Suprapubic skin (tissue), 4 donors: ENCODE measurements around the gene PPP1R13B. TPM values are rescaled to one million over a fixed set of nuclear protein-coding genes. Genes with fewer than 3 reads are reported as not detected.

Source experiments
- DNase-seq, 2 donors: peaks; one replicate each; pipeline ENCODE4 v3.0.0-alpha.2; 2019; ENCODE audit warnings: low spot score in 2 of 2
- H3K27ac ChIP-seq: fragments of 200-600 bp; sonication (generic); one replicate; pipeline ENCODE4 v1.5.1; 2019
- H3K27me3 ChIP-seq: fragments of 200-600 bp; sonication (generic); one replicate; pipeline ENCODE4 v1.5.1; 2019
- H3K36me3 ChIP-seq: fragments of 200-600 bp; sonication (generic); one replicate; pipeline ENCODE4 v1.5.1; 2019
- H3K4me1 ChIP-seq: fragments of 200-600 bp; sonication (generic); one replicate; pipeline ENCODE4 v1.5.1; 2019
- H3K4me3 ChIP-seq: fragments of 200-600 bp; sonication (generic); one replicate; pipeline ENCODE4 v1.5.1; 2019; ENCODE audit warnings: mild to moderate bottlenecking
- H3K9me3 ChIP-seq: fragments of 200-600 bp; sonication (generic); one replicate; pipeline ENCODE4 v1.5.1; 2019
- EP300 ChIP-seq: sonication (generic); formaldehyde crosslinking; IDR thresholded peaks from one replicate; pipeline ENCODE4 v1.6.1; 2017; ENCODE audit warnings: antibody characterized with exemption
- POLR2A ChIP-seq, 2 donors: fragments of 450-650 bp; IDR thresholded peaks; one replicate each; pipeline ENCODE4 v1.6.1; 2017; ENCODE audit warnings: antibody characterized with exemption in 2 of 2, mild to moderate bottlenecking in 2 of 2, moderate library complexity in 2 of 2
- POLR2AphosphoS5 ChIP-seq, 3 donors: sonication (generic); formaldehyde crosslinking; IDR thresholded peaks; one replicate each; pipeline ENCODE4 v1.6.1; 2017; ENCODE audit warnings: antibody characterized with exemption in 3 of 3
- WGBS: methylation state at CpG from one replicate; pipeline ENCODE4 v1.1.5; 2018; 5-methylcytosine and 5-hydroxymethylcytosine counted together
- total RNA-seq, 4 donors: library from RNA; depleted of rRNA; stranded (reverse); fragments of >200 nt; gene quantifications; one replicate each; pipeline ENCODE4 v1.1.0, GENCODE V29; 2016
- TF ChIP-seq, protein P1 (sequence below), 2 donors: fragments of 200-600 bp in 1 of 2; fragments of 450-650 bp in 1 of 2; sonication (generic) in 1 of 2; IDR thresholded peaks; one replicate each; pipeline ENCODE4 v1.5.1; 2016 to 2019; ENCODE audit warnings: antibody characterized with exemption in 2 of 2, mild to moderate bottlenecking in 1 of 2, moderate library complexity in 1 of 2

The PPP1R13B gene
- total RNA-seq, 4 donors from 2014 or later: 21.7 to 51.6 (median 36.4) TPM

DNA sequence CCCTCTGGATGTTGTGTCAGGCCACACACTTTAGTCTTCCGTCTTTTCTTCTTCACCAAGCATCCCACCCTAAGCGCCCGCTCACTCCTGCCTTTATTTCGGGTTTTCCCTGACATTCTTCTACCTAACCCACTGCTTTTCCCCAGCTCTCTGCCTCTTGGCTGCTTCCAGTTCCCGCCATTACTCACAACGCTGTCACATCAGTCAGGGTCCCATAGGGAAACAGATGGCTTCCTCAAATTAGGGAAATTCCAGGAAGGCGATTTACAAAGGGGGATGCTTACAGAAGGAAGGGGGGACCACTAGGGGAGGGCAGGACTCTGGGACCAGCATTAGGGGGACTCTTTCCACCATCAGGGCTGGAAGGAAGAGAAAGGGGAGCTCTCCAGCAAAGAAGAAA is 9.2 kb upstream of the PPP1R13B start:
- 81% methylated on average over 7 of the region's 7 CpGs for WGBS
- H3K4me3 ChIP-seq: no peak overlapping the region
- no peak for DNase-seq
- H3K9me3 ChIP-seq: no peaks in the 10 kb centered on the region
- H3K27ac ChIP-seq: no peak overlapping the region
- H3K4me1 ChIP-seq: peaks cover 30% of the 10 kb centered on the region
- TF ChIP-seq, protein P1, sequence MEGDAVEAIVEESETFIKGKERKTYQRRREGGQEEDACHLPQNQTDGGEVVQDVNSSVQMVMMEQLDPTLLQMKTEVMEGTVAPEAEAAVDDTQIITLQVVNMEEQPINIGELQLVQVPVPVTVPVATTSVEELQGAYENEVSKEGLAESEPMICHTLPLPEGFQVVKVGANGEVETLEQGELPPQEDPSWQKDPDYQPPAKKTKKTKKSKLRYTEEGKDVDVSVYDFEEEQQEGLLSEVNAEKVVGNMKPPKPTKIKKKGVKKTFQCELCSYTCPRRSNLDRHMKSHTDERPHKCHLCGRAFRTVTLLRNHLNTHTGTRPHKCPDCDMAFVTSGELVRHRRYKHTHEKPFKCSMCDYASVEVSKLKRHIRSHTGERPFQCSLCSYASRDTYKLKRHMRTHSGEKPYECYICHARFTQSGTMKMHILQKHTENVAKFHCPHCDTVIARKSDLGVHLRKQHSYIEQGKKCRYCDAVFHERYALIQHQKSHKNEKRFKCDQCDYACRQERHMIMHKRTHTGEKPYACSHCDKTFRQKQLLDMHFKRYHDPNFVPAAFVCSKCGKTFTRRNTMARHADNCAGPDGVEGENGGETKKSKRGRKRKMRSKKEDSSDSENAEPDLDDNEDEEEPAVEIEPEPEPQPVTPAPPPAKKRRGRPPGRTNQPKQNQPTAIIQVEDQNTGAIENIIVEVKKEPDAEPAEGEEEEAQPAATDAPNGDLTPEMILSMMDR (IDR thresholded peaks at IDR 0.05): no peak
- no peak for TF ChIP-seq EP300
- no peak for TF ChIP-seq POLR2AphosphoS5 (IDR thresholded peaks at IDR 0.05)
- TF ChIP-seq POLR2A (IDR thresholded peaks at IDR 0.05): no peak
- H3K27me3 ChIP-seq: peaks cover 5% of the 10 kb centered on the region
- no peaks in the 10 kb centered on the region for H3K36me3 ChIP-seq

DNA sequence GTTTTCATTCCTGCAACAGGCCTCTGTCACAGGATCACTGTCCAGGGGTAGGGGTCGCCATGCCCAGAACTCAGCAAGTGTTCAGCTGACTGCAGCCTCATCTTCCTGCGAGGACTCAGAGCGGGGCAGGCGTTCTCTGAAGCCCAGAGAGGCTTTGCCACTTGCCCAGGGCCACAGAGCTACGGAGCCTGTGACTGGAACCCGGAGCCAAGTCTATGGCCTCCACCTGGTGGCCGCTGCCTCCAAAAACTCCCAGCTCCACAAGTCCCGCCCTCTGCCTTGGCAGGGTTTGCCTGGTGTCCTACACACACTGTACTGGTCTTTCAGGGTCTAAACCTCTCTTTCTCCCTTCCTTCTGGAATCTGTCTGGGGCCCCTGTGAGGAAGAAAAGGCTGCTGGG is 8.7 kb upstream of the PPP1R13B start:
- whole genome bisulfite sequencing: 100% methylated on average over 1 of the region's 8 CpGs
- Histone ChIP-seq H3K4me3 (no peak overlapping the region), H3K27me3 (peaks cover 5% of the 10 kb centered on the region), H3K36me3 (no peaks in the 10 kb centered on the region), H3K4me1 (peaks cover 30% of the 10 kb centered on the region), H3K9me3 (no peaks in the 10 kb centered on the region), H3K27ac (peak overlapping the region; percentile 55)
- TF ChIP-seq POLR2AphosphoS5 (IDR thresholded peaks at IDR 0.05): no peak
- TF ChIP-seq POLR2A (IDR thresholded peaks at IDR 0.05): no peak
- TF ChIP-seq EP300: no peak
- TF ChIP-seq, protein P1 (IDR thresholded peaks at IDR 0.05): no peak
- DNase-seq: no peak

DNA sequence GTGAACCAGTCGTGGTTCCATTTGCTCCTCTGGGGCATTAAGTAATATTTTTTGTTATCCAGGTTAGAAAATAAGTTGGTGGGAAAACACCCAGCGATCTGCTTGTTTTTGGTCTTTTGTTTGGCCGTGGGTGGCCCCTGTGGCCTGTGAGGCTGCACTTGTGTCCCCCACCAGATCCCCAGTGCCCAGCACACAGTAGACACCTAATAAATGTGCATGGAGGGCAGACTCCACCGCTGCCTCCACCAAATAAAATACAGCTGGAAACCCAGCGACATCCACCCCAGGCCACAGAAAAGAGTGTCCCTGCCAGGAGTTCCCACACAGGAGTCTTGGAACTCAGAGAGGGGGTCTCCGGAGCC is 8.3 kb upstream of the PPP1R13B start:
- no peaks in the 10 kb centered on the region for H3K36me3 ChIP-seq
- no peak overlapping the region for H3K4me3 ChIP-seq
- 72% methylated on average over 5 of the region's 6 CpGs for WGBS
- peak overlapping the region; percentile 55 for H3K27ac ChIP-seq
- TF ChIP-seq POLR2AphosphoS5 (IDR thresholded peaks at IDR 0.05): no peak
- no peak for TF ChIP-seq POLR2A (IDR thresholded peaks at IDR 0.05)
- TF ChIP-seq EP300: no peak
- TF ChIP-seq, protein P1 (IDR thresholded peaks at IDR 0.05): no peak
- no peak for DNase-seq
- peaks cover 5% of the 10 kb centered on the region for H3K27me3 ChIP-seq
- H3K9me3 ChIP-seq: no peaks in the 10 kb centered on the region
- H3K4me1 ChIP-seq: peaks cover 30% of the 10 kb centered on the region

DNA sequence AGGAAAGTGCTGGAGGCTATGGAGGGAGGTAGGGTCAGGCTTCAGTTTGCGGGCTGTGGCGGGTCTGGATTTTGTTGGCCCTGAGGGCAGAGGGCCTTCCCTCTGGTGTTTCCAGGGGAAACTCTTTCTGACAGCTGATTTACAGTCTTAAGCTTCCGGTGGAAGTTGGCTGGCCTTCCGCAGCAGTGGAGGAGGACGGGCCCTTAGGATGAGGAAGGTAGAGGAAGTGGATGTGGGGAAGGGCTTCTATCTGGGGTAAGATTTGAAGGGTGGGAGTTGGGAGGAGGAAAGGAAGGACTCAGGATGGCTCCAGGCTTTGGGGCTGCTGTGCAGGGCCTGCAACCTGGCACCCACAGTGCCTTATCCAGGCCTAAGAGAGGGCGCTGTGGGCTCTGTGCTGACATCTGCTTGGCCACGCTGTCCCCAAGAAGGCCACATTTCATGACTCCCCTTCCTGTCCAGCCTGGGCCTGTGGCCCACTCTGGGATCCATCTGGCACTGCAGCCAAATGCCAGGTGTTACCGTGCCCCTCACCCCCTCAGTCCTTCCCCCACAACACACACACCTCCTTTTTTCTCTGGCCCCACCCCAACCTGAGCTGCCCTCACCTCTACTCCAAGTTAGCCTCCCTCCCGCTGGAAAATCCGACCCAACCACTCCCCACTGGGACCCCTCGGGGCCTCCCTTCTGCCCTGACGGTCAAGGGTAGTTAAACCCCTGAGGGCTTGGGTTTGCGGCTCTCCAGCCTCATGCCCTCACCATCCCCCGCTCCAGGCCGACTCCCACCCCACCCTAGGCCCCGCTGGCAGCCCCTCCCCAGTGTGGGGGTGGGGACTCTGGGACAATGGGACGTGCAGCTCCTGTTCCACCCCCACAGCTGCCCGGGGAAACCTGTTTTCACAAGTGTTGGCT is 7.7 kb upstream of the PPP1R13B start:
- H3K9me3 ChIP-seq: no peaks in the 10 kb centered on the region
- peak; percentile 69 to 82 for DNase-seq
- TF ChIP-seq, protein P1 (IDR thresholded peaks at IDR 0.05): no peak
- WGBS: 35% methylated on average over 18 of the region's 18 CpGs
- peak overlapping the region; percentile 55 for H3K27ac ChIP-seq
- no peaks in the 10 kb centered on the region for H3K36me3 ChIP-seq
- H3K4me1 ChIP-seq: peaks cover 30% of the 10 kb centered on the region
- no peak overlapping the region for H3K4me3 ChIP-seq
- H3K27me3 ChIP-seq: peaks cover 5% of the 10 kb centered on the region

DNA sequence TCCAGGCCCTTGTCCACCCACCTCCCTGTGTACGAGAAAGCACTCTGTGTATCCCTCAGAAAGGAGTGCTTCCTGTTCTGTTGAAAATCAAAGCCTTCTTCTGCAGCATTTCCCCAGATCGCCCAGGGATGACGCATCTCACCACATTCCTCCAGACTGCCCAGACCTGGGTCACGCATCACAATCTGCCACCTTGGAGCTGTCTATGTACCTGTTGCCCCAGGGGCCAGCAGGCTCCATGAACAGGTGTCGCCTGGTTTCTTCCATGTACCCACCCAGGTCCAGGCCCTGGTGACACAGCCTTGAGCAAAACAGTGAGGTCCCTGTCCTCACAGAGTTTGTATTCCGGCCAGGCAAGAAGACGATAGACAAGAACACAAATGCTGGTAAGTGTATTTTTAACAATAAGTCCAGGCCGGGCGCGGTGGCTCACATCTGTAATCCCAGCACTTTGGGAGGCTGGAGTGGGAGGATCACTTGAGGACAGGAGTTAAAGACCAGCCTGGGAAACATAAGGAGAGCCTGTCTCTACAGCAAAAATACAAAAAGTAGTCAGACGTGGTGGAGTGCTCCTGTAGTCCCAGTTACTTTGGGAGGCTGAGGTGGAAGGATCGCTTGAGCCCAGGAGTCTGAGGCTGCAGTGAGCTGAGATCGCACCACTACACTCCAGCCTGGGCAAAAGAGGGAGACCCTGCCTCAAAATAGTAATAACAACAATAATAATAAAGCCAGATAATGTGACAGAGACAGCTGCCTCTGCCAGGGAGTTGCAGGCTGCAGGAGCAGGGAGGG is 6.8 kb upstream of the PPP1R13B start:
- DNase-seq: no peak
- TF ChIP-seq EP300 (no peak), POLR2A (IDR thresholded peaks at IDR 0.05) (no peak), POLR2AphosphoS5 (IDR thresholded peaks at IDR 0.05) (no peak)
- TF ChIP-seq, protein P1 (IDR thresholded peaks at IDR 0.05): no peak
- Histone ChIP-seq H3K27ac (peak overlapping the region; percentile 55), H3K27me3 (no peaks in the 10 kb centered on the region), H3K4me1 (peaks cover 24% of the 10 kb centered on the region), H3K4me3 (no peak overlapping the region), H3K36me3 (no peaks in the 10 kb centered on the region), H3K9me3 (no peaks in the 10 kb centered on the region)
- WGBS: 92% methylated on average over 13 of the region's 13 CpGs
